HCT116 (cell line): ENCODE results near the gene RAB9A. TPM values are rescaled to one million over a fixed set of nuclear protein-coding genes. Genes with fewer than 3 reads are reported as not detected.

Source experiments
- ATAC-seq: fragments of 200-7000 bp; cut with Tn5 transposase; 2 replicates; pipeline ENCODE4 v1.9.1; 2020; ENCODE audit warnings: mild to moderate bottlenecking, moderate library complexity
- BruUV-seq: library from RNA; stranded (reverse); fragments of 400-500 nt; replicated peaks from 2 replicates; lab custom pipeline; 2021; lab: Mats Ljungman, UMichigan
- CTCF ChIA-PET: fragments of 300-600 bp; sonication (Branson Sonifier 250); formaldehyde crosslinking; loops from one replicate; lab custom pipeline; 2021; ENCODE audit warnings: antibody characterized with exemption; lab: Charles Lee
- POLR2A ChIA-PET: fragments of 300-600, 350-600 bp; sonication (Branson Sonifier 250); formaldehyde crosslinking; loops from one replicate; lab custom pipeline; 2021; ENCODE audit warnings: antibody characterized with exemption; lab: Charles Lee
- RAD21 ChIA-PET, 2 experiments: fragments of 300-600 bp; sonication (Branson Sonifier 250); formaldehyde crosslinking; loops; one replicate each; lab custom pipeline; 2023; ENCODE audit warnings: low total read pairs in 2 of 2; ENCODE audit not compliant: uncharacterized antibody in 2 of 2, unreplicated experiment in 2 of 2, low non-redundant PET in 1 of 2; lab: Charles Lee
- DNase-seq: peaks from one replicate; pipeline ENCODE4 v3.0.0-alpha.2; 2010; ENCODE audit warnings: low read depth, low spot score
- H2AFZ ChIP-seq: fragments of 200-600 bp; shearing (Covaris generic), sonication (generic); 2 replicates; pipeline ENCODE4 v1.6.1; 2017; ENCODE audit warnings: low read depth, mixed run types, mixed read lengths, antibody characterized with exemption, low read length; ENCODE audit not compliant: poor library complexity, severe bottlenecking
- H3K27ac ChIP-seq: 2 replicates; pipeline ENCODE4 v1.5.1; 2012; ENCODE audit warnings: low read depth, low read length
- H3K27me3 ChIP-seq: fragments of 200-600 bp; sonication (generic); 2 replicates; pipeline ENCODE4 v1.6.1; 2016; ENCODE audit warnings: mixed run types, low read length, mixed read lengths; ENCODE audit not compliant: insufficient read depth
- H3K36me3 ChIP-seq, 2 experiments: fragments of 200-500 bp in 1 of 2; fragments of 200-600 bp in 1 of 2; sonication (Bioruptor generic) in 1 of 2; sonication (generic) in 1 of 2; 2 replicates each; pipeline versions ENCODE4 v1.5.1 to v1.6.1; 2014 to 2016; ENCODE audit warnings: low read length in 2 of 2, inconsistent platforms in 1 of 2, mixed read lengths in 1 of 2, mixed run types in 1 of 2; ENCODE audit not compliant: insufficient read depth in 2 of 2, control insufficient read depth in 1 of 2
- H3K4me1 ChIP-seq, 2 experiments: fragments of 200-600 bp in 1 of 2; sonication (generic) in 1 of 2; 2 replicates each; pipeline versions ENCODE4 v1.5.1 to v1.6.1; 2012 to 2017; ENCODE audit warnings: low read length in 2 of 2, inconsistent platforms in 1 of 2, mild to moderate bottlenecking in 1 of 2, mixed read lengths in 1 of 2, mixed run types in 1 of 2, moderate library complexity in 1 of 2; ENCODE audit not compliant: insufficient read depth in 2 of 2, control insufficient read depth in 1 of 2
- H3K4me2 ChIP-seq: fragments of 200-600 bp; sonication (generic); 2 replicates; pipeline ENCODE4 v1.6.1; 2017; ENCODE audit warnings: mixed run types, low read length, mixed read lengths
- H3K4me3 ChIP-seq, 2 experiments: fragments of 200-600 bp in 1 of 2; sonication (generic) in 1 of 2; replicated peaks in 1 of 2; 2 replicates each; pipeline ENCODE4 v1.5.1; 2011 to 2016; ENCODE audit warnings: low read length in 2 of 2, control low read depth in 1 of 2, low read depth in 1 of 2, mild to moderate bottlenecking in 1 of 2, mixed read lengths in 1 of 2, mixed run types in 1 of 2
- H3K79me2 ChIP-seq: fragments of 200-600 bp; sonication (generic); 2 replicates; pipeline ENCODE4 v1.6.1; 2017; ENCODE audit warnings: mild to moderate bottlenecking, mixed run types, low read length, moderate library complexity, mixed read lengths; ENCODE audit not compliant: insufficient read depth
- H3K9ac ChIP-seq: fragments of 200-600 bp; sonication (generic); 2 replicates; pipeline ENCODE4 v1.6.1; 2016; ENCODE audit warnings: low read length, mixed read lengths
- H3K9me2 ChIP-seq: fragments of 200-600 bp; sonication (generic), shearing (Covaris generic); 2 replicates; pipeline ENCODE4 v1.6.1; 2017; ENCODE audit warnings: mixed run types, mild to moderate bottlenecking, moderate library complexity; ENCODE audit not compliant: insufficient read depth
- H3K9me3 ChIP-seq, 2 experiments: fragments of 200-500 bp in 1 of 2; fragments of 200-600 bp in 1 of 2; sonication (Bioruptor generic) in 1 of 2; sonication (generic) in 1 of 2; 2 replicates each; pipeline ENCODE4 v1.6.1; 2014 to 2017; ENCODE audit warnings: low read length in 2 of 2, mixed read lengths in 2 of 2, inconsistent platforms in 1 of 2, low read depth in 1 of 2, mild to moderate bottlenecking in 1 of 2, mixed run types in 1 of 2, moderate library complexity in 1 of 2; ENCODE audit not compliant: control insufficient read depth in 1 of 2, insufficient read depth in 1 of 2
- H4K20me1 ChIP-seq: fragments of 200-600 bp; sonication (generic), shearing (Covaris generic); 2 replicates; pipeline ENCODE4 v1.6.1; 2017; ENCODE audit warnings: mixed run types, mild to moderate bottlenecking, moderate library complexity; ENCODE audit not compliant: insufficient read depth
- CEBPB ChIP-seq: IDR thresholded peaks from 2 replicates; pipeline ENCODE4 v1.6.1; 2012; ENCODE audit warnings: low read depth
- CTCF ChIP-seq, 3 experiments: fragments of 200-600 bp in 1 of 3; sonication (generic) in 1 of 3; IDR thresholded peaks in 2 of 3; conservative IDR thresholded peaks in 1 of 3; 2 replicates each; pipeline ENCODE4 v1.5.1; 2012 to 2017; ENCODE audit warnings: low read depth in 2 of 3, low read length in 2 of 3, antibody characterized with exemption in 1 of 3, borderline replicate concordance in 1 of 3, control low read depth in 1 of 3, mild to moderate bottlenecking in 1 of 3, mixed read lengths in 1 of 3, mixed run types in 1 of 3, moderate library complexity in 1 of 3; ENCODE audit not compliant: insufficient read depth in 1 of 3
- EZH2 ChIP-seq: fragments of 200-600 bp; sonication (generic); IDR thresholded peaks from 2 replicates; pipeline ENCODE4 v1.6.1; 2017; ENCODE audit warnings: antibody characterized with exemption, mixed run types
- EZH2phosphoT487 ChIP-seq: fragments of 200-600 bp; IDR thresholded peaks from 2 replicates; pipeline ENCODE4 v1.6.1; 2018; ENCODE audit warnings: antibody characterized with exemption, borderline replicate concordance
- FOSL1 ChIP-seq: IDR thresholded peaks from 2 replicates; pipeline ENCODE4 v1.6.1; 2012; ENCODE audit warnings: low read depth
- JUND ChIP-seq: IDR thresholded peaks from 2 replicates; pipeline ENCODE4 v1.6.1; 2012
- MAX ChIP-seq: IDR thresholded peaks from 2 replicates; pipeline ENCODE4 v1.6.1; 2012
- POLR2A ChIP-seq: IDR thresholded peaks from 2 replicates; pipeline ENCODE4 v1.7.0; 2011; ENCODE audit warnings: borderline replicate concordance; ENCODE audit not compliant: insufficient read depth, insufficient read length; ENCODE audit errors: extremely low read depth
- POLR2AphosphoS5 ChIP-seq: IDR thresholded peaks from 2 replicates; pipeline ENCODE4 v1.6.1; 2011; ENCODE audit warnings: mild to moderate bottlenecking, low read depth, low read length, moderate library complexity
- RAD21 ChIP-seq: IDR thresholded peaks from 2 replicates; pipeline ENCODE4 v1.6.1; 2012; ENCODE audit warnings: low read depth, mild to moderate bottlenecking
- SIN3A ChIP-seq: IDR thresholded peaks from 2 replicates; pipeline ENCODE4 v1.6.1; 2012; ENCODE audit warnings: low read depth
- TCF7L2 ChIP-seq: IDR thresholded peaks from 2 replicates; pipeline ENCODE4 v1.7.0; 2011; ENCODE audit warnings: borderline replicate concordance, inconsistent platforms; ENCODE audit not compliant: insufficient read depth, insufficient read length; ENCODE audit errors: extremely low read depth
- ZNF274 ChIP-seq: fragments of 200-500 bp; sonication (Bioruptor generic); IDR thresholded peaks from 2 replicates; pipeline ENCODE4 v1.6.1; 2014; ENCODE audit warnings: mild to moderate bottlenecking, low read depth, low read length, inconsistent platforms
- intact Hi-C: fragments of 100-400 bp; cut with micrococcal nuclease; formaldehyde crosslinking; loops from 2 replicates; pipeline ENCODE4 v1.10.0; 2022
- total RNA-seq: library from RNA; stranded (reverse); gene quantifications from one replicate; pipeline ENCODE4 v1.2.1, GENCODE V29; 2021; ENCODE audit not compliant: unreplicated experiment

RAB9A gene
- total RNA-seq, 1 experiment from 2014 or later: 23.9 TPM

DNA sequence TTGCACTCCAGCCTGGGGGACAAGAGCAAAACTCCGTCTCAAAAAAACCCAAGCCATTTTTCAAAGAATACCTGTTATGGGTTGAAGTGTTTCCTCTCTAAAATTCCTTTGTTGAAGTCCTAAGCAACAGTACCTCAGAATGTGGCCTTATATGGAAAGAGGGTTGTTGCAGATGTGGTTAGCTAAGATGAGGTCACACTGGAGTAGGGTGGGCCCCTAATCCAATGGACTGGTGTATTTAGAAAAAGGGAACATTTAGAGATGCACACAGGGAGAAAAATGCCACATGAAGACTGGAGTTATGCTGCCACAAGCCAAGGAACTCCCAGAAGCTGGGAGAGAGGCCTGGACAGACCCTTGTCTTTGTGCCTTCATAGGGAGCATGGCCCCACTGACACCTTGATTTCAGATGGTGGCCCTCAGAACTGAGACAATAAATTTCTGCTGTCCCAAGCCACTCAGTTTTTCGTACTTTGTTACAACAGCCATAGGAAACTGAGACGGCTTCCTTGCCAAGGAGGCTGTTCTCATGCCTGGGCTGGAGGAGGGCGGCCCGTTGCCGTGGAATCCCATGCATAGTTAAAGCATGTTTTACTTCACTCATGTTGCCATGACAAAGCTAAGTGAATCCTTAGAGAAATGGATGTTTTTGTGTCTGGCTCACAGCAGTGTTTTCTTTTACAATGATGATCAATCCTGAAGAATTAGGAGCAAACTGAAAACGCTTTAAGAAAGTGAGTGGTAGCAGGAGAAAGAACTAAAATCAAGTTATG is 29.0 kb downstream of the RAB9A start:
- Histone ChIP-seq H3K9me2 (no peaks in the 10 kb centered on the region), H3K27me3 (no peaks in the 10 kb centered on the region), H3K4me3 (no peak overlapping the region), H3K9me3 (no peaks in the 10 kb centered on the region), H4K20me1 (no peaks in the 10 kb centered on the region), H2AFZ (no peak overlapping the region), H3K79me2 (peaks cover 17% of the 10 kb centered on the region), H3K4me1 (no peaks in the 10 kb centered on the region), H3K27ac (no peak overlapping the region), H3K36me3 (peaks cover 0 to 3% of the 10 kb centered on the region in 2 experiments; a peak in 3 of 4 replicates), H3K9ac (no peak overlapping the region), H3K4me2 (no peak overlapping the region)
- DNase-seq (no peak), ATAC-seq (no peak)
- intact Hi-C loops: no loop called here
- ChIA-PET POLR2A (interaction anchor here (1.2 kb wide), 1 partner anchor 17 kb away, joined by 3 read pairs; the partner anchor contains the start of genes OFD1 and TRAPPC2), CTCF (no interaction called here), RAD21 (no interaction called here)
- TF ChIP-seq POLR2A: no peak
- no peak for TF ChIP-seq MAX
- no peak for TF ChIP-seq ZNF274
- no peak for TF ChIP-seq RAD21
- TF ChIP-seq TCF7L2: no peak
- no peak for TF ChIP-seq CEBPB
- no peak for TF ChIP-seq FOSL1
- TF ChIP-seq SIN3A: no peak
- TF ChIP-seq EZH2phosphoT487: no peak
- TF ChIP-seq POLR2AphosphoS5: no peak
- TF ChIP-seq EZH2: no peak
- no peak for TF ChIP-seq CTCF (IDR thresholded peaks at IDR 0.05 in 2 of 3, conservative IDR thresholded peaks at IDR 0.05 in 1 of 3; ENCODE audit: borderline replicate concordance in 1 of 3, insufficient read depth in 1 of 3, low read depth in 2 of 3, low read length in 2 of 3)
- TF ChIP-seq JUND: no peak
- no TSS peak for BruUV-seq
